CD4-positive, alpha-beta T cell treated with Interleukin-17A for 1 hour (primary cell): ENCODE data around the gene PTOV1.
A peak's percentile ranks its signal among the peaks of the same experiment; 100 is the strongest.

Experiments
- DNase-seq: peaks from one replicate; pipeline ENCODE4 v3.0.0-alpha.2; 2020

The PTOV1 gene

DNA sequence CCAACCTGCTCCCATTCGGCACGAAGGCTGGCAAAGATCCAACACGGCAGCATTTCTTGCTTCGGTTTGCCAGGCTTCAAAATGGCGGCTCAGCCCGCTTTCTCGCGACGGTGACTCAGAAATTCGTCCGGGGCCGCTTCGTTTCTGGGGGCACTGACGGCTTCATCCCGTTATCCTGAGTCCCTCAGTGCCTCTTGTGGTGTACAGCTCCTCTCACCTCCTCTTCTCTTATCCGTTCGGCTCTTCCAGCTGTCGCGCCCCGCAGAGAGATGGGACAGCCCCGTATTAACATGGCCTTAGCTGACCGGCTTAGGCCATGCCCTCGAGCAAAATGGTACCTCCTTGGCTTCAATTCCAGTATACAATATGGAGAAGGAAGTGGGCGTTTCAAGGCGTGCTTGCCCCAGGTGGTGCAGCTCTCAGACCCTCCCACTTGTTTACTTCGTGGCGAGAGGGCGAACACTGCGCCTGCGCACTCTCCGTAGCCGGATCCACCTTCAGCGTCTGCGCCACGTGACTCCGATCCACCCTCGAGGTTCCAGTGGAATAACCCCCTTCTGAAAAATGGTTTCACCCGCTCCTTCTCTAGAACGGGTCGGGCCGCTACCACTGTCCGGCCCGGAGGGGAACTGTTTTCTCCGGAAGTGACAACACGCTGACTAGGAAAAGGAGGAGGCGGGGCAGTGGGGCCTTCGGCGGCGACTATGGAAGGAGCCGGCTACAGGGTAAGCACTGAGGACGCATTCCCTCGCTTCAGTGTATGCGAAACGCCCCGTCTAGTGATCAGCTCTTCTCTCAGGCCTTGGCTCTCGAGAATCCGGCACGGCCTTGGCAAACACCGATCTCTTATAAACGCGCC is 26.3 kb downstream of the PTOV1 start, which contains the start of the genes AKT1S1 and TBC1D17:
AKT1S1 (minus strand) TSS at position 336 of the 859 bp plus-strand sequence. CDS start 4,060 bp downstream, outside the sequence.
TBC1D17 (plus strand) TSS at position 683 of the 859 bp plus-strand sequence; CDS start at position 705, 22 bp downstream.
- peak; percentile 100 for DNase-seq

GRCh38 chr19:49877879-49878743 is 27.2 kb downstream of the PTOV1 start:
- peak; percentile 98 for DNase-seq

DNA sequence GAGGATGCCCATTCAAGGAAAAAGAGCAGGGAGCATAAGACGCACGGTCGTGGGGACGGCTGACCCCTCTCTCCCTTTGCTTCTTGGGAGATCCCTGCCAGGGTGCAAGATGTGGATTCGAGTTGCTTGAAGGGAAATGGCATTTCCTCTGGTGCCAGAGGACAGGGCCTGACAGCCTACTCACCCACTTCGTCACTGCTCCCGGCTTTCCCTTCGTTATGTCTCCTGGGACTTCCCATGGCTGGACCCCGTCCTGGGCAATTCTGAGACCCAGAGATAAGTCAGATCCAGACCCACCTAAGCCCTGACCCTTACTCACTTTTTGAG is 27.7 kb downstream of the PTOV1 start:
- no peak for DNase-seq

GRCh38 chr19:49879243-49879963 is 28.4 kb downstream of the PTOV1 start:
- DNase-seq = no peak

GRCh38 chr19:49880162-49880869 is 29.4 kb downstream of the PTOV1 start:
- DNase-seq = no peak

GRCh38 chr19:49881186-49881585 is 30.2 kb downstream of the PTOV1 start:
- no peak for DNase-seq

- no peak for DNase-seq
Measured at GRCh38 chr19:49881672-49882394, 30.9 kb downstream of the PTOV1 start.

DNA sequence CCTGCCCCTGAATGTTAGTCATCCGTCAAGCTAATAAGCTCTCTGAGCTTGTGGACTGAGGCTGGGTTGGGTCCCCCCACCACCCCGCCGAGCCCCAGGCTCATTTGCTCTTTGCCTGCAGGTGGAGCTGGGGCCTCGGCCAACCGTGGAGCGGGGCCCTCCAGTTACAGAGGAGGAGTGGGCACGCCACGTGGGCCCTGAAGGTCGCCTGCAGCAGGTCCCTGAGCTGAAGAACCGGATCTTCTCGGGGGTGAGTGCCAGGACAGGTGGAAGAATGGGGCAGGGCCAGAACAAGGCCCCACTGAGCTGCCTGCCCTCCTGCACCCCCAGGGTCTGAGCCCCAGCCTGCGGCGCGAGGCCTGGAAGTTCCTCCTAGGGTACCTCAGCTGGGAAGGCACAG is 31.7 kb downstream of the PTOV1 start:
- no peak for DNase-seq

DNA sequence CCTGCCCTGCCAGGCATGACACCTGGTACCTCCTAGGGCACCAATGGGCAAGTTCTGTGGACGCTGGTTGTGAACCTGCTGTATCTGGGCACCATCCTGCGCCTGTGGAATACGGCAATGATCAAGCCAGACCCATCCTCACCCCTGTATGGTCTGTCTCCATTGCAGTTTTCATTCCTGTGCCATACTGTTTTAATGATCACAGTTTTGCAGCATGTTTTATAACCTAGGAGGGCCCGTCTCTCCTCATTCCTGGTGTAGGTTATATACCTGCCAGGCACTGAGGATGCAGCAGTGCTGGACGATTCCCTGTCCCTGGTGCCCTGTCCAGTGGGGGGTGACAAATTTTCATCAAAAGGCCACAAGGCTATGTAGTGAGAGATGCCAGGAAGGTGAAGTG is 32.1 kb downstream of the PTOV1 start:
- no peak for DNase-seq

- no peak for DNase-seq
Measured at GRCh38 chr19:49884109-49884508, 33.1 kb downstream of the PTOV1 start.

- no peak for DNase-seq
Measured at GRCh38 chr19:49884760-49885159, 33.8 kb downstream of the PTOV1 start.

GRCh38 chr19:49887037-49887664 is 36.2 kb downstream of the PTOV1 start:
- no peak for DNase-seq

DNA sequence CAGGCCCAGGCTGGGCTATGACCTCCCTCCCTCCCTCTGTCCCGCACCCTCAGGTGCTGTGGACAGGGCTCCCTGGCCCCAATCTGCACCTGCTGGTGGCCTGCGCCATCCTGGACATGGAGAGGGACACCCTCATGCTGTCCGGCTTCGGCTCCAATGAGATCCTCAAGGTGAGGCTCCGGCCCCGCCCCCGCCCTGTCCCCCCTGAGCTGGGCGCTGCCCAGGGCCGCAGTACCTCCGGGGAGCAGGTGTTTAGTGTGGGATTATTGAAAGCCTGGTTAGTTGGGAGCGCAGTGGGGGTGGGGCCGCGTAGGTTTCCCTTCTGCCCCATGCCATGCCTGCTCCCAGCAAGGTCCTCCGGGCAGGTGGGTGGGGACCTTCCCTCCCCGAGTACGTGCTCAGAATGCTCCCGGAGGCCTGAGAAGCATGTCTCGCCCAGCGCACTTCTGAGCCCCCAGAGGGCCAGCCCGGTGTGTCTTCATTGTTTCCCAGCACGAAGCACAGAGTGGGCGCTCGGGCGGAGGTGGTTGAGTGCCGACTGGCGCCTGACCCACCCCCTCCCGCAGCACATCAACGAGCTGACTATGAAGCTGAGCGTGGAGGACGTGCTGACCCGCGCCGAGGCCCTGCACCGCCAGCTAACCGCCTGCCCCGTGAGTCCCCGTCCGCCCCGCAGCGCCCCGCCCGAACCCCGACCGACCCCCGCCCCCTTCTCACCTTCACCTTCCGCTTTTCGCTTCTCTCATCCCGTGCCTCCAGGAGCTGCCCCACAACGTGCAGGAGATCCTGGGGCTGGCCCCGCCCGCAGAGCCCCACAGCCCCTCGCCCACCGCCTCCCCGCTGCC is 36.9 kb downstream of the PTOV1 start:
- DNase-seq = no peak

DNA sequence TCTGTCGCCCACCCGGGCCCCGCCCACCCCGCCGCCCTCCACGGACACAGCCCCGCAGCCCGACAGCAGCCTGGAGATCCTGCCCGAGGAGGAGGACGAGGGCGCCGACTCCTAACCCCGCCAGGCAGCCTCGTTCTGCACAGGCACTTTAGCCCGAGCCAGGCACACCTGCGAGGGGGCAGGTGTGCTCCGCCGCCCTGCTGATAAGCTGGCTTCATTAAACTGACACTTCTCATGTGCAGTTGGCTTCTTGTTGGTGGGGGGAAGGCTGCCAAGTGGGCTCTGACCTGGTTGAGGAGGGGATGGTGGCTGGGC is 37.5 kb downstream of the PTOV1 start:
- no peak for DNase-seq

DNA sequence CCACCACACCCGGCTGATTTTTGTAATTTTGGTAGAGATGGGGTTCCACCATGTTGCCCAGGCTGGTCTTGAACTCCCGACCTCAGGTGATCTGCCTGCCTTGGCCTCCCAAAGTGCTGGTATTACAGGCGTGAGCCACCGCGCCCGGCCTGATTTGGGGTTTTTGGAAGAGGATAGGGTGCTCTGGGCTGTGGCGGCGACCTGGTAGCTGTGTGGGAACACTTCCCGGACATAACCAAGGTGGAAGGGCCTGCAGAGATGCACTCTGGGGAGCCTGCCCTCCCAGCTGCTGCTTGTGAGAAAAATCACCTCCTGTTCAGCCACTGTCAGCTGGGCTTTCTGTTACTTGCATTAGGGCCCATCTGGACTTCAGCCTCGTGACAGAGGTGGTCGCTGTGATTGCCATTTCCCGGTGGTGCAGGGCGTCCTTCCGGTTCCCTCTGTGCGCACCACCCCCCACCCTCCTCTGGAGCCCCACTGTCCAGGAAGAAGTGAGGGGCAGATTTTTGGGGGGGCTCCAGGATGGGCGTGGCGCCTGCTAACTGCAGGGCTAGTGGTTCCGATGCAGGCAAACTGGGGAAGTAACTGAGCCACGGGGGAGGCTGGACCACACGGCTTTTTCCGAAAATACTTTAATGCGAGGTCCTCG is 38.2 kb downstream of the PTOV1 start:
- no peak for DNase-seq

- DNase-seq = peak; percentile 81
Measured at GRCh38 chr19:49889687-49890348, 38.9 kb downstream of the PTOV1 start.

- peak; percentile 78 for DNase-seq
Measured at GRCh38 chr19:49890349-49891311, 39.7 kb downstream of the PTOV1 start.

GRCh38 chr19:49891393-49891792 is 40.4 kb downstream of the PTOV1 start:
- DNase-seq = no peak
